Osteoblast (primary cell): ENCODE results near the gene DPP6. TPM values are rescaled to one million over a fixed set of nuclear protein-coding genes. Genes with fewer than 3 reads are reported as not detected.

Source experiments
- DNase-seq: peaks from one replicate; pipeline ENCODE4 v3.0.0; 2011; ENCODE audit warnings: low spot score, mixed read lengths; ENCODE audit not compliant: insufficient read length; ENCODE audit errors: missing footprints
- H2AFZ ChIP-seq: 2 replicates; pipeline ENCODE4 v1.6.0; 2011; ENCODE audit warnings: mild to moderate bottlenecking, low read length
- H3K27ac ChIP-seq: 2 replicates; pipeline ENCODE4 v1.5.1; 2011; ENCODE audit warnings: mild to moderate bottlenecking, low read depth, low read length, moderate library complexity
- H3K27me3 ChIP-seq: 2 replicates; pipeline ENCODE4 v1.6.0; 2012; ENCODE audit warnings: mild to moderate bottlenecking, control low read depth, inconsistent platforms, low read length, moderate library complexity; ENCODE audit not compliant: insufficient read depth
- H3K36me3 ChIP-seq: 2 replicates; pipeline ENCODE4 v1.5.1; 2011; ENCODE audit warnings: mild to moderate bottlenecking, low read length, control low read depth, moderate library complexity; ENCODE audit not compliant: insufficient read depth
- H3K4me1 ChIP-seq: 2 replicates; pipeline ENCODE4 v1.5.1; 2011; ENCODE audit warnings: mild to moderate bottlenecking, low read length, control low read depth, moderate library complexity; ENCODE audit not compliant: insufficient read depth
- H3K4me2 ChIP-seq: 2 replicates; pipeline ENCODE4 v1.6.0; 2011; ENCODE audit warnings: mild to moderate bottlenecking, low read length; ENCODE audit not compliant: insufficient read depth
- H3K4me3 ChIP-seq: fragments of 200-600 bp; sonication (generic); 3 replicates; pipeline ENCODE4 v1.5.1; 2012; ENCODE audit warnings: mild to moderate bottlenecking, low read length, inconsistent platforms; ENCODE audit not compliant: insufficient read depth
- H3K79me2 ChIP-seq: 2 replicates; pipeline ENCODE4 v1.6.0; 2012; ENCODE audit warnings: mild to moderate bottlenecking, low read length, control low read depth, inconsistent platforms; ENCODE audit not compliant: insufficient read depth
- H3K9me3 ChIP-seq: 2 replicates; pipeline ENCODE4 v1.5.1; 2011; ENCODE audit warnings: low read depth, low read length, control low read depth
- H4K20me1 ChIP-seq: 2 replicates; pipeline ENCODE4 v1.6.0; 2012; ENCODE audit warnings: mild to moderate bottlenecking, low read length, control low read depth; ENCODE audit not compliant: insufficient read depth
- CTCF ChIP-seq: IDR thresholded peaks from 2 replicates; pipeline ENCODE4 v1.5.1; 2011; ENCODE audit warnings: mild to moderate bottlenecking, low read depth, low read length, moderate library complexity; ENCODE audit errors: extremely low read depth
- total RNA-seq: library from RNA; depleted of rRNA; stranded (reverse); fragments of >200 nt; gene quantifications from 2 replicates; pipeline ENCODE4 v1.2.3, GENCODE V29; 2012

Gene DPP6
- total RNA-seq, 1 donor = not detected

GRCh38 chr7:154289119-154289518 lies 236.9 kb downstream of the DPP6 start:
- Histone ChIP-seq H4K20me1 (no peaks in the 10 kb centered on the region), H3K79me2 (no peaks in the 10 kb centered on the region), H3K4me3 (no peak overlapping the region), H3K4me1 (no peaks in the 10 kb centered on the region), H3K27me3 (no peaks in the 10 kb centered on the region), H3K9me3 (no peaks in the 10 kb centered on the region), H3K4me2 (no peak overlapping the region), H3K27ac (no peak overlapping the region), H3K36me3 (no peaks in the 10 kb centered on the region), H2AFZ (no peak overlapping the region)
- DNase-seq = no peak
- no peak for TF ChIP-seq CTCF

GRCh38 chr7:154296443-154296842 lies 244.2 kb downstream of the DPP6 start:
- H3K4me3 ChIP-seq = no peak overlapping the region
- H3K27ac ChIP-seq = no peak overlapping the region
- no peaks in the 10 kb centered on the region for H4K20me1 ChIP-seq
- H3K36me3 ChIP-seq = no peaks in the 10 kb centered on the region
- H2AFZ ChIP-seq = no peak overlapping the region
- H3K79me2 ChIP-seq = no peaks in the 10 kb centered on the region
- DNase-seq = no peak
- no peaks in the 10 kb centered on the region for H3K9me3 ChIP-seq
- no peaks in the 10 kb centered on the region for H3K27me3 ChIP-seq
- TF ChIP-seq CTCF = no peak
- no peak overlapping the region for H3K4me2 ChIP-seq
- no peaks in the 10 kb centered on the region for H3K4me1 ChIP-seq

GRCh38 chr7:154299736-154300135 lies 247.5 kb downstream of the DPP6 start:
- no peaks in the 10 kb centered on the region for H3K9me3 ChIP-seq
- no peaks in the 10 kb centered on the region for H3K79me2 ChIP-seq
- H3K27ac ChIP-seq = no peak overlapping the region

GRCh38 chr7:154302380-154302779 lies 250.2 kb downstream of the DPP6 start:
- no peak overlapping the region for H3K4me3 ChIP-seq
- H4K20me1 ChIP-seq = no peaks in the 10 kb centered on the region
- H2AFZ ChIP-seq = no peak overlapping the region
- no peaks in the 10 kb centered on the region for H3K79me2 ChIP-seq
- DNase-seq = no peak
- no peak overlapping the region for H3K27ac ChIP-seq
- TF ChIP-seq CTCF = no peak
- no peak overlapping the region for H3K4me2 ChIP-seq
- H3K27me3 ChIP-seq = no peaks in the 10 kb centered on the region
- H3K36me3 ChIP-seq = no peaks in the 10 kb centered on the region
- no peaks in the 10 kb centered on the region for H3K4me1 ChIP-seq
- no peaks in the 10 kb centered on the region for H3K9me3 ChIP-seq

More at GRCh38 chr7:154299736-154300135, 247.5 kb downstream of the DPP6 start:
- H2AFZ ChIP-seq = no peak overlapping the region
- no peak for TF ChIP-seq CTCF
- no peaks in the 10 kb centered on the region for H3K36me3 ChIP-seq
- no peak overlapping the region for H3K4me3 ChIP-seq
- H4K20me1 ChIP-seq = no peaks in the 10 kb centered on the region
- H3K4me1 ChIP-seq = no peaks in the 10 kb centered on the region
- no peak for DNase-seq
- H3K4me2 ChIP-seq = no peak overlapping the region
- H3K27me3 ChIP-seq = no peaks in the 10 kb centered on the region
